ENCODE data around the gene RBBP4.
A peak's percentile ranks its signal among the peaks of the same experiment; 100 is the strongest.
"Not testable (repeated sequence)": the region's sequence is repeated elsewhere in the genome, so short reads cannot be mapped to it uniquely, and the experiment has no call there.

RBBP4 gene

GRCh38 chr1:32706491-32706890 is 55.5 kb downstream of the RBBP4 start:
- Histone ChIP-seq H3K36me3 (ENCODE audit: control insufficient read depth in 2 of 2, insufficient read depth in 1 of 2, low read length in 2 of 2) (no peaks in the 10 kb centered on the region), H3K27ac (ENCODE audit: extremely low read depth, low read depth, low read length) (no peak overlapping the region), H3K9me3 (ENCODE audit: control insufficient read depth, insufficient read depth, low read depth, low read length) (no peaks in the 10 kb centered on the region), H3K4me3 (ENCODE audit: low read depth, low read length) (no peak overlapping the region), H3K4me1 (ENCODE audit: control insufficient read depth, insufficient read depth, low read length) (peaks cover 7% of the 10 kb centered on the region)
- CTCF ChIA-PET = interaction anchor here (0.6 to 3.1 kb wide), 4 partner anchors 36 to 205 kb away, joined by 3 to 24 read pairs (median 3); no protein-coding TSS in a partner anchor
- TF ChIP-seq ZNF223 (tag by site-specific recombination; IDR thresholded peaks at IDR 0.05) (no peak), EGR2 (tag by site-specific recombination; IDR thresholded peaks at IDR 0.05; ENCODE audit: low read depth) (no peak), ZNF529 (tag by site-specific recombination; IDR thresholded peaks at IDR 0.05; ENCODE audit: insufficient replicate concordance) (no peak), GLI4 (tag by site-specific recombination; IDR thresholded peaks at IDR 0.05) (no peak), PRDM6 (tag by site-specific recombination; IDR thresholded peaks at IDR 0.05) (no peak), ZNF596 (tag by site-specific recombination; IDR thresholded peaks at IDR 0.05) (no peak)
- POLR2A ChIA-PET = interaction anchor here (0.6 to 1.6 kb wide), 3 partner anchors 10 to 23 kb away, joined by 3 to 4 read pairs (median 3); no protein-coding TSS in a partner anchor

DNA sequence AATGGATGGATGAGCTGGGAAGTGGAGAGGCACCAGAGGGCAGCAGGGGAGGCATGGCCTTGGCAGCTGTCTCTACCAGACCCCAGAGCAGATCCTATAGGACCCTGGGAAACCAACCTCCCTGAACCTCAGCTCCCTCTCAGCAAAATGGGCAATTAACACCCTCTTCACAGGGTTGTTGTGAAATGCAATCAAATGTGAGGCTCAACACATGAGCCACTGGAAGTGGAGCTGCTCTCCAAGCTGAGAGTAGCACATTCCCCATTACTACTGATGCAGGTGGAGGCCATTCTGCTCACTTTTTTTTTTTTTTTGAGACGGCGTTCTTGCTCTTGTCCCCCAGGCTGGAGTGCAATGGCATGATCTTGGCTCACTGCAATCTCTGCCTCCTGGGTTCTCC is 58.1 kb downstream of the RBBP4 start:
- ChIA-PET POLR2A (interaction anchor here (0.5 to 1.2 kb wide), 2 partner anchors 59 to 65 kb away, joined by 4 read pairs; no protein-coding TSS in a partner anchor), CTCF (interaction anchor here (0.6 to 10.0 kb wide), 6 partner anchors 21 to 635 kb away, joined by 3 to 253 read pairs (median 3); no protein-coding TSS in a partner anchor)
- TF ChIP-seq ZFHX2 (tag by site-specific recombination; conservative IDR thresholded peaks at IDR 0.05) (peak; percentile 43; the same call in 1 of the 2 replicates), ZNF394 (tag by site-specific recombination; IDR thresholded peaks at IDR 0.05; ENCODE audit: borderline replicate concordance) (peak; percentile 55; the same call in 1 of the 2 replicates), PRDM10 (tag by site-specific recombination; IDR thresholded peaks at IDR 0.05) (peak; percentile 93), ZNF391 (tag by site-specific recombination; IDR thresholded peaks at IDR 0.05; ENCODE audit: borderline replicate concordance, low read depth) (no peak)

DNA sequence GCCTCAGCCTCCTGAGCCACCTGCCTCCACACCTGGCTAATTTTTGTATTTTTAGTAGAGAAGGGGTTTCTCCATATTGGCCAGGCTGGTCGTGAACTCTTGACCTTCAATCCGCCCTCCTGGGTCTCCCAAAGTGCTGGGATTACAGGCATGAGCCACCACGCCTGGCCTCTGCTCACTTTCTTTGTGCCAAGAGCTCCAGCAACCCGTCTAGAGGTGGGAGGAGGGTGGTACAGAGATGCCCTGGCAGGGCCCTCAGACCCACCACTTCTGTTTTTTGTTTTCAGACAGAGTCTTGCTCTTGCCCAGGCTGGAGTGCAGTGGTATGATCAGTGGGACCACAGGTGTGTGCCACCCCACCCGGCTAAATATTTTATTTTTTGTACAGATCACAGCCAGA is 58.5 kb downstream of the RBBP4 start:
- H3K27ac ChIP-seq (ENCODE audit: extremely low read depth, low read depth, low read length) = no peak overlapping the region
- no peaks in the 10 kb centered on the region for H3K4me1 ChIP-seq (ENCODE audit: control insufficient read depth, insufficient read depth, low read length)
- no peaks in the 10 kb centered on the region for H3K9me3 ChIP-seq (ENCODE audit: control insufficient read depth, insufficient read depth, low read depth, low read length)
- no peak overlapping the region for H3K4me3 ChIP-seq (ENCODE audit: low read depth, low read length)
- H3K36me3 ChIP-seq (ENCODE audit: control insufficient read depth in 2 of 2, insufficient read depth in 1 of 2, low read length in 2 of 2) = no peaks in the 10 kb centered on the region
- ChIA-PET CTCF (interaction anchor here (0.7 to 10.0 kb wide), 4 partner anchors 22 to 164 kb away, joined by 3 to 253 read pairs (median 4); no protein-coding TSS in a partner anchor), POLR2A (interaction anchor here (1.2 kb wide), 1 partner anchor 65 kb away, joined by 4 read pairs; no protein-coding TSS in a partner anchor)
- TF ChIP-seq ZNF558 (tag by site-specific recombination; IDR thresholded peaks at IDR 0.05) (no peak), ZBTB7A (tag by site-specific recombination; IDR thresholded peaks at IDR 0.05; ENCODE audit: low read depth) (no peak), HOXC10 (CRISPR knock-in tag; IDR thresholded peaks at IDR 0.05) (no peak), ZNF274 (IDR thresholded peaks at IDR 0.05; ENCODE audit: low read length) (no peak), ZNF274 (tag by site-specific recombination; IDR thresholded peaks at IDR 0.05; ENCODE audit: borderline replicate concordance) (no peak)

More for the DNA sequence above, 58.1 kb downstream of the RBBP4 start:
- H3K4me1 ChIP-seq (ENCODE audit: control insufficient read depth, insufficient read depth, low read length) = no peaks in the 10 kb centered on the region
- no peaks in the 10 kb centered on the region for H3K9me3 ChIP-seq (ENCODE audit: control insufficient read depth, insufficient read depth, low read depth, low read length)
- no peak overlapping the region for H3K4me3 ChIP-seq (ENCODE audit: low read depth, low read length)
- no peak overlapping the region for H3K27ac ChIP-seq (ENCODE audit: extremely low read depth, low read depth, low read length)
- H3K36me3 ChIP-seq (ENCODE audit: control insufficient read depth in 2 of 2, insufficient read depth in 1 of 2, low read length in 2 of 2) = no peaks in the 10 kb centered on the region

DNA sequence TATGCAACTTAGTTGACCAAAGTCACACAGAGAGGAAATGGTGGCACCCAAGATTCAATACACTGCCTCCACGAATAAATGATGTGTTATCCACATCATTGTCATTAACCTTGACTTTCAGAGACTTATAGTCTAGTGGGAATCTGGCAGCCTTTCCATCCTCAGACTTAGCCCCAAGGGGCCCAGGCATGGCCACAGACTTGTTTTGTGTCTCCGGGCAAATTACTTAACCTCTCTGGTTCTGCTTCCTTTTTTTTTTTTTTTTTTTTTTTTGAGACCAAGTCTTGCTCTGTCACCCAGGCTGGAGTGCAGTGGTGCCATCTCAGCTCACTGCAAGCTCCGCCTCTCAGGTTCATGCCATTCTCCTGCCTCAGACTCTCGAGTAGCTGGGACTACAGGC is 60.2 kb downstream of the RBBP4 start:
- POLR2A ChIA-PET = interaction anchor here (0.6 to 1.8 kb wide), 3 partner anchors 8 to 58 kb away, joined by 4 to 8 read pairs (median 5); partner anchors contain the start of gene SYNC
- not testable (repeated sequence) for H3K36me3 ChIP-seq (ENCODE audit: control insufficient read depth in 2 of 2, insufficient read depth in 1 of 2, low read length in 2 of 2)
- CTCF ChIA-PET = interaction anchor here (0.7 to 10.0 kb wide), 15 partner anchors 13 to 249 kb away, joined by 3 to 253 read pairs (median 12); no protein-coding TSS in a partner anchor

More for the DNA sequence above, 60.2 kb downstream of the RBBP4 start:
- not testable (repeated sequence) for H3K4me3 ChIP-seq (ENCODE audit: low read depth, low read length); H3K27ac ChIP-seq (ENCODE audit: extremely low read depth, low read depth, low read length); H3K4me1 ChIP-seq (ENCODE audit: control insufficient read depth, insufficient read depth, low read length); H3K9me3 ChIP-seq (ENCODE audit: control insufficient read depth, insufficient read depth, low read depth, low read length)

Data from HEK293 (cell line).